Right renal pelvis (tissue), 4 donors: Measurements from ENCODE around the gene SAMD14. TPM values are rescaled to one million over a fixed set of nuclear protein-coding genes. Genes with fewer than 3 reads are reported as not detected.
"Not testable (repeated sequence)": the region's sequence is repeated elsewhere in the genome, so short reads cannot be mapped to it uniquely, and the experiment has no call there.

Experiments
- DNase-seq, 4 donors: peaks; one replicate each; pipeline ENCODE4 v3.0.0-alpha.2; 2013; ENCODE audit warnings: low read depth in 4 of 4, low spot score in 3 of 4, missing footprints in 1 of 4
- polyA plus RNA-seq, 4 donors: library from polyadenylated mRNA; unstranded; fragments of 120-200 nt; gene quantifications; one replicate each; pipeline ENCODE4 v1.2.1, GENCODE V29; 2013; ENCODE audit not compliant: insufficient read length in 4 of 4

Gene SAMD14
- polyA plus RNA-seq, 4 donors = 12.9 to 20.9 (median 14.6) TPM

GRCh38 chr17:50079334-50080095 lies 50.4 kb downstream of the SAMD14 start:
- no peak for DNase-seq

- DNase-seq = no peak
Observed at GRCh38 chr17:50078430-50078829, 51.5 kb downstream of the SAMD14 start.

- no peak for DNase-seq
Observed at GRCh38 chr17:50076591-50077235, 53.2 kb downstream of the SAMD14 start.

GRCh38 chr17:50076221-50076590 lies 53.8 kb downstream of the SAMD14 start:
- no peak for DNase-seq

- DNase-seq = no peak
Observed at GRCh38 chr17:50075446-50076032, 54.4 kb downstream of the SAMD14 start.

GRCh38 chr17:50074227-50074626 lies 55.7 kb downstream of the SAMD14 start:
- no peak for DNase-seq

- DNase-seq = no peak
Observed at GRCh38 chr17:50072925-50073324, 57.0 kb downstream of the SAMD14 start.

GRCh38 chr17:50072130-50072529 lies 57.8 kb downstream of the SAMD14 start:
- DNase-seq = no peak

GRCh38 chr17:50071692-50072091 lies 58.3 kb downstream of the SAMD14 start:
- no peak for DNase-seq

GRCh38 chr17:50070908-50071680 lies 58.9 kb downstream of the SAMD14 start:
- DNase-seq = no peak

- DNase-seq = no peak
Observed at GRCh38 chr17:50067996-50068395, 62.0 kb downstream of the SAMD14 start.

GRCh38 chr17:50066995-50067394 lies 63.0 kb downstream of the SAMD14 start:
- DNase-seq = no peak

- no peak for DNase-seq
Observed at GRCh38 chr17:50065056-50065455, 64.9 kb downstream of the SAMD14 start.

- DNase-seq = no peak
Observed at GRCh38 chr17:50064253-50065001, 65.5 kb downstream of the SAMD14 start.

GRCh38 chr17:50063561-50064252 lies 66.3 kb downstream of the SAMD14 start:
- DNase-seq = no peak

- no peak for DNase-seq
Observed at GRCh38 chr17:50062293-50063243, 67.4 kb downstream of the SAMD14 start.

GRCh38 chr17:50061713-50062045 lies 68.3 kb downstream of the SAMD14 start:
- DNase-seq = not testable (repeated sequence)

- DNase-seq = no peak
Observed at GRCh38 chr17:50060951-50061712, 68.8 kb downstream of the SAMD14 start.
